ENCODE measurements around the gene CNTN5.

Gene CNTN5

GRCh38 chr11:99567334-99567956 lies 546.7 kb downstream of the CNTN5 start:
- no peak overlapping the region for H3K4me3 ChIP-seq (ENCODE audit: low read length)
- no peak for TF ChIP-seq ZNF274 (IDR thresholded peaks at IDR 0.05; ENCODE audit: low read depth, low read length)

DNA sequence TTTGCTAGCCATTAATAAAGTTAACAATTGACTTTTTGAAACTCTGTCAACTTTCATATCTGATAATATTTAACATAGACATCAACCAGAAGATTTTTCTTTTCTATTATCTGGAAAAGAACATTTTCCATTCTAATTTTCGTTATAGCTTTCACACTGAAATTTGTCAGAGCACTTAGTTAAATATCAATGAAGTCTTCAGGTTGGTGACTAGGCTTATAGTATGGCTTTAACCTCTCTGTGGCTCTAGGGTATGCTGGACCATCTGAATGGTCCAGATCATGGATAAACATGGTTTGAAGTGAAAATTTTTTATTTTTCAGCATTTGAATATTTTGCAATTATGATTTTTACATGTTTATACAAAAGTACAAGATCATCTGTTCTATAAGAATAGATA lies 548.1 kb downstream of the CNTN5 start:
- TF ChIP-seq ZNF274 (IDR thresholded peaks at IDR 0.05; ENCODE audit: low read depth, low read length): no peak
- no peak overlapping the region for H3K4me3 ChIP-seq (ENCODE audit: low read length)

GRCh38 chr11:99571094-99571493 lies 550.3 kb downstream of the CNTN5 start:
- no peak for TF ChIP-seq ZNF274 (IDR thresholded peaks at IDR 0.05; ENCODE audit: low read depth, low read length)
- H3K4me3 ChIP-seq (ENCODE audit: low read length): no peak overlapping the region

GRCh38 chr11:99584830-99585229 lies 564.1 kb downstream of the CNTN5 start:
- no peak overlapping the region for H3K4me3 ChIP-seq (ENCODE audit: low read length)
- TF ChIP-seq ZNF274 (IDR thresholded peaks at IDR 0.05; ENCODE audit: low read depth, low read length): no peak

DNA sequence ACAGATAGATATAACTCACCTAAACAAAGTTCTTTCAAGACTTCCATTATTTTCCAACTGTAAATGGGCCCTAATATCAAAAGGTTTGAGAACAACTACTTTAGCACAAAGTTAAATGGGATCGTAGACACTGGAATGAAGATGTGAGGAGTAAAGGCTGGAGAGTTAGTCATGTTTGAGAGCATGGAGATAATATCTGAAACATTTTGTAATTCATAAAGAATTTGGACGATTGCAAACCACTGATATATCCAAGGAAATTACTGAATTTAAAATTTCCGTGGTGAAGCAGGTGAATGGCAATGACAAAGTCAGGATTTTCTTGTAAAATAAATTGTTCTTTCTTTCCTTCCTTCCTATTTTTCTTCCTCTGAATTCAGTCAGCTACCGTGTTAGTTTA lies 564.9 kb downstream of the CNTN5 start:
- H3K4me3 ChIP-seq (ENCODE audit: low read length): no peak overlapping the region
- no peak for TF ChIP-seq ZNF274 (IDR thresholded peaks at IDR 0.05; ENCODE audit: low read depth, low read length)

- no peak for TF ChIP-seq ZNF274 (IDR thresholded peaks at IDR 0.05; ENCODE audit: low read depth, low read length)
- no peak overlapping the region for H3K4me3 ChIP-seq (ENCODE audit: low read length)
These were observed 569.0 kb downstream of the CNTN5 start for GRCh38 chr11:99589771-99590170.

GRCh38 chr11:99592266-99592665 lies 571.5 kb downstream of the CNTN5 start:
- no peak for TF ChIP-seq ZNF274 (IDR thresholded peaks at IDR 0.05; ENCODE audit: low read depth, low read length)
- no peak overlapping the region for H3K4me3 ChIP-seq (ENCODE audit: low read length)

- no peak for TF ChIP-seq ZNF274 (IDR thresholded peaks at IDR 0.05; ENCODE audit: low read depth, low read length)
- no peak overlapping the region for H3K4me3 ChIP-seq (ENCODE audit: low read length)
These were observed 572.4 kb downstream of the CNTN5 start for GRCh38 chr11:99593197-99593596.

- no peak for TF ChIP-seq ZNF274 (IDR thresholded peaks at IDR 0.05; ENCODE audit: low read depth, low read length)
- no peak overlapping the region for H3K4me3 ChIP-seq (ENCODE audit: low read length)
These were observed 580.4 kb downstream of the CNTN5 start for GRCh38 chr11:99601179-99601578.

GRCh38 chr11:99614352-99614751 lies 593.6 kb downstream of the CNTN5 start:
- no peak overlapping the region for H3K4me3 ChIP-seq (ENCODE audit: low read length)
- no peak for TF ChIP-seq ZNF274 (IDR thresholded peaks at IDR 0.05; ENCODE audit: low read depth, low read length)

DNA sequence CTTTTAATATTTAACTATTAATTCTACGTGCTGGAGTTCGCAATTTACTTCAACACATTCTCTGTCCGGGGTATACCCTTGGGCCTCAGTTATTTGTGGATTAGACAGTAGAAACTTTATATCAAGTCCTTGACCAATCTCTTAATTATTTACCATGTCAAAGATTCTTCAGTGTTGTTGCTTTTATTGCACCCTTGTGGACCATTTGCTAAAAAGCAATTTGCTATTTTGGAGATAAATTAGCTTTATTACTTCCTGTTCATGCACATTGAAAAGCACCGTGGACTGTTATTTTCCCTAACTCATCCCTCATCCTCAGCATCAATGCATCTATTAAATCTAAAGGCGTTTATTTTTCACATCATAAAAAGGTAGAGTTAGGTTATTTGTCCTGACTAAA lies 609.9 kb downstream of the CNTN5 start:
- no peak for TF ChIP-seq ZNF274 (IDR thresholded peaks at IDR 0.05; ENCODE audit: low read depth, low read length)
- no peak overlapping the region for H3K4me3 ChIP-seq (ENCODE audit: low read length)

DNA sequence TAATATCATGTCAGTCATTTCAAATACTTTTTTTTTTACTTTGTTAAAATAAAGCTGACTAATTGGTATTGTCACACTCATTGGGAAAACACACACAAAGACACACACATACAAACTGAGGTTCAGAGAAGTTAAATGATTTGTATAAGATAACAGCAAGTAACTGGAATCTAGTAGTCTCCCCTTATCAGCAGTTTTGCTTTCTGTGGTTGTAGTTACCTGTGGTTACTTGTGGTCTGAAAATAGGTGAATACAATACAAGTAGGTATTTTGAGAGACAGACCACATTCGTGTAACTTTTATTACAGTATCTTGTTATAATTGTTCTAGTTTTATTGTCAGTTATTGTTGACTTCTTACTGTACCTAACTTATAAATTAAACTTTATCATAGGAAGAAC lies 610.9 kb downstream of the CNTN5 start:
- TF ChIP-seq ZNF274 (IDR thresholded peaks at IDR 0.05; ENCODE audit: low read depth, low read length): no peak
- no peak overlapping the region for H3K4me3 ChIP-seq (ENCODE audit: low read length)

- no peak for TF ChIP-seq ZNF274 (IDR thresholded peaks at IDR 0.05; ENCODE audit: low read depth, low read length)
- H3K4me3 ChIP-seq (ENCODE audit: low read length): no peak overlapping the region
These were observed 612.2 kb downstream of the CNTN5 start for GRCh38 chr11:99632969-99633368.

GRCh38 chr11:99634581-99634980 lies 613.8 kb downstream of the CNTN5 start:
- no peak overlapping the region for H3K4me3 ChIP-seq (ENCODE audit: low read length)
- TF ChIP-seq ZNF274 (IDR thresholded peaks at IDR 0.05; ENCODE audit: low read depth, low read length): no peak

GRCh38 chr11:99638073-99638553 lies 617.4 kb downstream of the CNTN5 start:
- no peak for TF ChIP-seq ZNF274 (IDR thresholded peaks at IDR 0.05; ENCODE audit: low read depth, low read length)
- H3K4me3 ChIP-seq (ENCODE audit: low read length): no peak overlapping the region

- TF ChIP-seq ZNF274 (IDR thresholded peaks at IDR 0.05; ENCODE audit: low read depth, low read length): no peak
- H3K4me3 ChIP-seq (ENCODE audit: low read length): no peak overlapping the region
These were observed 619.9 kb downstream of the CNTN5 start for GRCh38 chr11:99640671-99641070.
